C4-2B (cell line): ENCODE data around the gene SMAP2.
A peak's percentile ranks its signal among the peaks of the same experiment; 100 is the strongest.

Experiments
- H3K27ac ChIP-seq: fragments of 450-650 bp; 2 replicates; pipeline ENCODE4 v1.5.1; 2017
- CTCF ChIP-seq: fragments of 450-650 bp; conservative IDR thresholded peaks from 2 replicates; pipeline ENCODE4 v1.5.1; 2017; ENCODE audit warnings: mild to moderate bottlenecking
- ZFX ChIP-seq: fragments of 450-650 bp; IDR thresholded peaks from 2 replicates; pipeline ENCODE4 v1.6.1; 2017

Gene SMAP2

GRCh38 chr1:40371707-40372258 lies 1.7 kb upstream of the SMAP2 start:
- TF ChIP-seq CTCF = no peak
- no peak for TF ChIP-seq ZFX
- no peak overlapping the region for H3K27ac ChIP-seq

- no peak for TF ChIP-seq CTCF
- TF ChIP-seq ZFX = no peak
- peak overlapping the region; percentile 98; the same call in 1 of the 2 replicates for H3K27ac ChIP-seq
Measured at GRCh38 chr1:40372658-40373322, 737 bp upstream of the SMAP2 start.

GRCh38 chr1:40377512-40377911 lies 4.0 kb downstream of the SMAP2 start:
- TF ChIP-seq CTCF = no peak
- TF ChIP-seq ZFX = no peak
- H3K27ac ChIP-seq = no peak overlapping the region

- no peak overlapping the region for H3K27ac ChIP-seq
- no peak for TF ChIP-seq CTCF
- no peak for TF ChIP-seq ZFX
Measured at GRCh38 chr1:40379785-40380452, 6.4 kb downstream of the SMAP2 start.

GRCh38 chr1:40380817-40381216 lies 7.3 kb downstream of the SMAP2 start:
- H3K27ac ChIP-seq = no peak overlapping the region
- TF ChIP-seq ZFX = no peak
- TF ChIP-seq CTCF = no peak

GRCh38 chr1:40381268-40382107 lies 8.0 kb downstream of the SMAP2 start:
- H3K27ac ChIP-seq = no peak overlapping the region; the same call in 1 of the 2 replicates
- no peak for TF ChIP-seq ZFX
- no peak for TF ChIP-seq CTCF

- H3K27ac ChIP-seq = no peak overlapping the region
- no peak for TF ChIP-seq CTCF
- no peak for TF ChIP-seq ZFX
Measured at GRCh38 chr1:40382108-40382460, 8.6 kb downstream of the SMAP2 start.
